Sigmoid colon (tissue), 7 donors: ENCODE results near the gene IFT43. TPM values are rescaled to one million over a fixed set of nuclear protein-coding genes. Genes with fewer than 3 reads are reported as not detected.
A peak's percentile ranks its signal among the peaks of the same experiment; 100 is the strongest.

Experiments used
- DNase-seq: peaks from one replicate; pipeline ENCODE4 v3.0.0-alpha.2; 2019
- H3K27ac ChIP-seq, 4 donors: fragments of 200-600 bp; sonication (generic); one replicate each; pipeline ENCODE4 v1.5.1; 2016 to 2019; ENCODE audit warnings: mild to moderate bottlenecking in 1 of 4
- H3K27me3 ChIP-seq, 3 donors: fragments of 200-600 bp; sonication (generic); one replicate each; pipeline ENCODE4 v1.5.1; 2019; ENCODE audit warnings: mild to moderate bottlenecking in 1 of 3
- H3K36me3 ChIP-seq, 4 donors: fragments of 200-600 bp; sonication (generic); one replicate each; pipeline ENCODE4 v1.5.1; 2016 to 2019
- H3K4me1 ChIP-seq, 4 donors: fragments of 200-600 bp; sonication (generic); one replicate each; pipeline ENCODE4 v1.5.1; 2017 to 2019
- H3K4me3 ChIP-seq, 4 donors: fragments of 200-600 bp; sonication (generic); one replicate each; pipeline ENCODE4 v1.5.1; 2017 to 2019; ENCODE audit warnings: mild to moderate bottlenecking in 2 of 4, moderate library complexity in 1 of 4
- H3K9me3 ChIP-seq, 4 donors: fragments of 200-600 bp in 3 of 4; sonication (generic) in 3 of 4; one replicate each; pipeline versions ENCODE4 v1.5.1 to v1.6.1; 2013 to 2019
- CTCF ChIP-seq, 4 experiments: fragments of 450-650 bp in 3 of 4; fragments of 200-600 bp in 1 of 4; IDR thresholded peaks; one replicate each; pipeline ENCODE4 v1.5.1; 2016 to 2019; ENCODE audit warnings: antibody characterized with exemption in 4 of 4, mild to moderate bottlenecking in 3 of 4, moderate library complexity in 2 of 4
- EP300 ChIP-seq, 4 donors: sonication (generic); formaldehyde crosslinking; IDR thresholded peaks; one replicate each; pipeline ENCODE4 v1.6.1; 2017; ENCODE audit warnings: antibody characterized with exemption in 4 of 4
- POLR2A ChIP-seq, 2 donors: fragments of 450-650 bp; IDR thresholded peaks; one replicate each; pipeline ENCODE4 v1.6.1; 2016; ENCODE audit warnings: antibody characterized with exemption in 2 of 2, mild to moderate bottlenecking in 2 of 2, moderate library complexity in 2 of 2
- POLR2AphosphoS5 ChIP-seq, 4 donors: sonication (generic); formaldehyde crosslinking; IDR thresholded peaks; one replicate each; pipeline ENCODE4 v1.6.1; 2017; ENCODE audit warnings: antibody characterized with exemption in 4 of 4
- WGBS, 2 donors: extraction: QIAGEN DNeasy Blood & Tissue Kit; methylation state at CpG; one replicate each; pipeline ENCODE4 v1.1.7; 2013; 5-methylcytosine and 5-hydroxymethylcytosine counted together
- intact Hi-C: fragments of 100-400 bp; cut with DNase I; formaldehyde crosslinking; loops from one replicate; pipeline ENCODE4 v1.15.1; 2023
- polyA plus RNA-seq, 3 donors: library from polyadenylated mRNA; stranded (reverse); fragments of 200-250 nt; gene quantifications; one replicate each; pipeline ENCODE4 v1.2.3, GENCODE V29; 2013
- total RNA-seq, 4 donors: library from RNA; depleted of rRNA; stranded (reverse); fragments of >200 nt; gene quantifications; one replicate each; pipeline ENCODE4 v1.1.0, GENCODE V29; 2016
- donor health status: healthy with polysubstance abuse.
- donor health status: Bipolar disorder and iron deficiency.
- donor health status: healthy.

IFT43 gene
- total and polyA plus RNA-seq, 7 donors, result 31.4 to 63.7 (median 42.8) TPM

DNA sequence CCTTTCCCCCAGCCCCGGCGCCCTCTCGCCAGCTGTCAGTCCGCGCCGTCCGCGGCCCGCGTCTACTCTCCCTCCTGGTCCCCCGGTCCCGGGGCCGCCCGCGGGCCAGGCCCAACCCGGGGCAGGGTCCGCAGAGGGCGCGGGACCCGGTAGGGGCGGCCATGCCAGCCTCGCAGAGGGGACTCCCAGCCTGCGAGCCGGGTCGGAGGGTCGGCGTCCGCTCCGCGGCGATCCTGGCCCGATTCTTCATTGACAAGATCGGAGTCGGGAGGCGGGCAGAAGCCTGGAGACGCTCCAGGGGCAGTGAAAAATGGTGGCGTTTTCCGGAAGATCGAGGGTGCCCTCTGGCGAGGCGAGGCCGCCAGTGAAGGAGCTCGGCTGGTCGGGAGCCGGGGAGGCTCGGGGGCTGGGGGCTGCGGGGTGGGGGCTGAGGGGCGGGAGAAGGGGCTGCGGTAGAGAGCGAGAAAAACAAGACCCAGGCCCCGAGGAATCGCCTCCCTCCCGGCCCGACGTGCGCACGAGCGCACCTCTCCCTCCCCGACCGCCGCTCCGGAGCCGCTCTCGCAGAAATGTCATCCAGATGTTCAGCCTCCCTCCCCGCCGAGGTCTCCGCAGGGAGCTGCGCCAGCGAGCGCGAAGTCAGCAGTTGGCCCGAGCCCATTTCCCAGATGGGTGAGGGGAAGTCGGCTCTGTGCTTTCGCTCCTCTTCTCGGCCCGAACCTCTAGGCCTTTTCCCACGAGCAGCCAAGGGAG lies 3.1 kb upstream of the IFT43 start:
- TF ChIP-seq EP300 (IDR thresholded peaks at IDR 0.05) (no peak), POLR2A (IDR thresholded peaks at IDR 0.05) (no peak), POLR2AphosphoS5 (IDR thresholded peaks at IDR 0.05) (peak; percentile 38 to 62 (median 50)), CTCF (IDR thresholded peaks at IDR 0.05) (peak in 3 of 4 experiments; percentile 34 to 77 (median 47))
- Histone ChIP-seq H3K4me3 (peak overlapping the region; percentile 60 to 81 (median 74)), H3K9me3 (no peaks in the 10 kb centered on the region), H3K36me3 (no peaks in the 10 kb centered on the region), H3K4me1 (peaks cover 0 to 68% (median 58%) of the 10 kb centered on the region in 4 donors), H3K27ac (peak overlapping the region; percentile 94 to 99 (median 96)), H3K27me3 (no peaks in the 10 kb centered on the region)
- intact Hi-C loops, result loop anchor here (1.0 to 5.0 kb wide), 4 partner anchors 76 to 405 kb away; partner anchors contain the start of gene FLVCR2
- WGBS, 2 donors, result 1% methylated on average over 77 of the region's 77 CpGs
- DNase-seq, result peak; percentile 92

DNA sequence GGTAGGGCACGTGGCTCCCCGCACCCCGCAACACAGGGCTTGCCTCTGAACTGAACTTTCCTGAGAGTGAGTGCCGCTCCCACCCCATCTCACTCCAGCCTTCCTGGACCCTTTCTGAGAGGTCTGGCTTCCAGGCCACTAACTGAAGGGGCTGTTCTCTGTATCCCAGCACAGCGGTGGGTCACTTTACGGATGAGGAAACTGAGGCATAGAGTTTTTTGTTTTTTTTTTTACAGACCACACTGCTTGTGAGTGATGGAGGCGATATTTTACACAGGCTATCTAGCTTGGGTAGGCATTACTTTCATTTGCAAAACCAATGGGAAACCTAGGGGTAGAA lies 2.6 kb upstream of the IFT43 start:
- H3K27ac ChIP-seq, result peak overlapping the region; percentile 94 to 99 (median 96)
- no peak for DNase-seq
- 36 to 52% methylated on average over 7 of the region's 7 CpGs for WGBS, 2 donors
- peak in 1 of 4 donors; percentile 14 for TF ChIP-seq POLR2AphosphoS5 (IDR thresholded peaks at IDR 0.05)
- no peak for TF ChIP-seq POLR2A (IDR thresholded peaks at IDR 0.05)
- H3K4me1 ChIP-seq, result peaks cover 0 to 70% (median 55%) of the 10 kb centered on the region in 4 donors
- H3K9me3 ChIP-seq, result no peaks in the 10 kb centered on the region
- no peaks in the 10 kb centered on the region for H3K36me3 ChIP-seq
- H3K27me3 ChIP-seq, result no peaks in the 10 kb centered on the region
- H3K4me3 ChIP-seq, result peak overlapping the region; percentile 60 to 81 (median 74)
- intact Hi-C loops, result loop anchor here (5.0 kb wide), 1 partner anchor 406 kb away; the partner anchor contains the start of gene FLVCR2

- no peak for DNase-seq
- intact Hi-C loops, result loop anchor here (5.0 kb wide), 1 partner anchor 407 kb away; the partner anchor contains the start of gene FLVCR2
- Histone ChIP-seq H3K36me3 (peaks cover 0 to 10% (median 0%) of the 10 kb centered on the region in 4 donors), H3K4me3 (no peak overlapping the region), H3K27ac (peak overlapping the region; percentile 20 to 99 (median 96)), H3K4me1 (peaks cover 0 to 63% (median 39%) of the 10 kb centered on the region in 4 donors), H3K27me3 (no peaks in the 10 kb centered on the region), H3K9me3 (no peaks in the 10 kb centered on the region)
- no peak for TF ChIP-seq POLR2A (IDR thresholded peaks at IDR 0.05)
- TF ChIP-seq EP300 (IDR thresholded peaks at IDR 0.05), result no peak
- no peak for TF ChIP-seq CTCF (IDR thresholded peaks at IDR 0.05)
- no peak for TF ChIP-seq POLR2AphosphoS5 (IDR thresholded peaks at IDR 0.05)
- WGBS, 2 donors, result 53 to 77% methylated on average over 2 of the region's 2 CpGs
Measured at GRCh38 chr14:75984674-75985073, 889 bp upstream of the IFT43 start.

DNA sequence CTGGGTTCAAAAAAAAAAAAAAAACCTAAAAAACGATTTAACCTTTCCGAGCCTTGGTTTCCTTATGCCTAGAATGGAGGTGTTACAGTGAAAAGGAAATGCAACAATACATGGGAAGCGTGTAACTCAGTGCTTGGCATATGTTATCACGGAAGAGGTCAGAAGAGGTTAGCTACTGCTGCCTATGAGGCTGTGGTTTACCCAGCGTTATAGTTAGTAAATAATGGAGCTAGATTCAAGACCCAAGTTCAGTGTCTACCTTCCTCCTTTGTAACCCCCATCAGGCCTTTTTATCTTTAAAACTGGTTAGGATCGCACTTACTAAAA lies 839 bp downstream of the IFT43 start:
- Histone ChIP-seq H3K4me1 (peaks cover 0 to 48% (median 24%) of the 10 kb centered on the region in 4 donors), H3K9me3 (no peaks in the 10 kb centered on the region), H3K27me3 (no peaks in the 10 kb centered on the region), H3K4me3 (peak overlapping the region; percentile 68 to 93 (median 84)), H3K36me3 (peaks cover 0 to 19% (median 0%) of the 10 kb centered on the region in 4 donors), H3K27ac (peak overlapping the region; percentile 84 to 99 (median 96))
- no peak for DNase-seq
- intact Hi-C loops, result no loop called here
- no peak for TF ChIP-seq EP300 (IDR thresholded peaks at IDR 0.05)
- no peak for TF ChIP-seq POLR2A (IDR thresholded peaks at IDR 0.05)
- TF ChIP-seq POLR2AphosphoS5 (IDR thresholded peaks at IDR 0.05), result no peak
- no peak for TF ChIP-seq CTCF (IDR thresholded peaks at IDR 0.05)
- whole genome bisulfite sequencing, 2 donors, result 12 to 43% methylated on average over 6 of the region's 6 CpGs

GRCh38 chr14:75987201-75987970 lies 1.8 kb downstream of the IFT43 start:
- no peak for TF ChIP-seq CTCF (IDR thresholded peaks at IDR 0.05)
- no peak for TF ChIP-seq EP300 (IDR thresholded peaks at IDR 0.05)
- TF ChIP-seq POLR2AphosphoS5 (IDR thresholded peaks at IDR 0.05), result no peak
- TF ChIP-seq POLR2A (IDR thresholded peaks at IDR 0.05), result no peak
- intact Hi-C loops, result no loop called here
- 72 to 82% methylated on average over 3 of the region's 3 CpGs for WGBS, 2 donors
- Histone ChIP-seq H3K4me3 (no peak overlapping the region), H3K27ac (peak overlapping the region in 2 of 4 donors; percentile 96 to 99), H3K9me3 (no peaks in the 10 kb centered on the region), H3K4me1 (peaks cover 0 to 54% (median 32%) of the 10 kb centered on the region in 4 donors), H3K36me3 (peaks cover 0 to 19% (median 0%) of the 10 kb centered on the region in 4 donors), H3K27me3 (no peaks in the 10 kb centered on the region)
- DNase-seq, result no peak
